Activated CD4-positive, alpha-beta T cell treated with anti-CD3 and anti-CD28 coated beads for 4 hours (primary cell): ENCODE measurements around the gene DDI2.
"Not testable (repeated sequence)": the region's sequence is repeated elsewhere in the genome, so short reads cannot be mapped to it uniquely, and the experiment has no call there.

Source experiments
- DNase-seq, 2 donors: peaks; one replicate each; pipeline ENCODE4 v3.0.0-alpha.2; 2020

The DDI2 gene

DNA sequence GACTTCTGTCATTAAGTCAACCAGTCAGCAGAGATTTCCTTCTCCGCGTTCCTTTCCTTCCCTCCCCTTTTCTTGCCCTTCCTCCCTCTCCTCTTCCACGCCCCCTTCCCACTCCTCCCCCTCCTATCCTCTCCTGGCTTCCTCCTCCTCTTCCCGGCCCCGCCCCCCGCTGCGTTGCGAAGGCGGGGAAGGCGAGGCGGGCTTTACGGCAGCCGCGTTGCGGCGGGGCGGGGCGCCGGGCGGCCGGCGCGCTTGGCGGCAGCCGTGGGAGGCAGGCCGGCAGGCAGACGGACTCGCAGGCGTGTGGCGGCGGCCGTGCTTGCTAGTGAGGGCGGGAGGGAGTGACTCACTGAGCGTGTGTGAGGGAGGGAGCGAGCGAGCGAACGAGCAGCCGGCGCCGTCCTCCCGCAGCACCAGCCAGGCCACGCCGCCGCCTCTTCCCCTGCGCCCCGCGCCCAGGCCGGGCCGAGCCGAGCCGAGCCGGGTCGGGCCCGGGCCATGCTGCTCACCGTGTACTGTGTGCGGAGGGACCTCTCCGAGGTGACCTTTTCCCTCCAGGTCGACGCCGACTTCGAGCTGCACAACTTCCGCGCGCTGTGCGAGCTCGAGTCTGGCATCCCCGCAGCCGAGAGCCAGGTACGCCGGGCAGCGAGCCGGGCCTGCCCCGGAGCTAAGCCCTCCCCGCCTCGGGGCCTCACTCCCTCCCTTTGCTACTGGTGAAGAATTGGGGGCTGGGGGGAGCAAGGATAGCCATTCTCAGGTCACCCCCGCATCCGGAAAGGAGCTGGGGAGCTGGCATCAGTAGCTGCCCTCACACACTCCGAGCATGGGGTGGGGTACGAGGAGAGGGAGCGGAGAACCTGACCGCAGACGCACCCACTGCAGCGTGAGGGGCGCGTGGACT lies at the start of gene DDI2:
Gene DDI2, plus strand, starts transcription at position 286 of the 904 bp plus-strand sequence. Its CDS starts 213 bp downstream, at position 499.
- peak; percentile 93 to 96 for DNase-seq

DNA sequence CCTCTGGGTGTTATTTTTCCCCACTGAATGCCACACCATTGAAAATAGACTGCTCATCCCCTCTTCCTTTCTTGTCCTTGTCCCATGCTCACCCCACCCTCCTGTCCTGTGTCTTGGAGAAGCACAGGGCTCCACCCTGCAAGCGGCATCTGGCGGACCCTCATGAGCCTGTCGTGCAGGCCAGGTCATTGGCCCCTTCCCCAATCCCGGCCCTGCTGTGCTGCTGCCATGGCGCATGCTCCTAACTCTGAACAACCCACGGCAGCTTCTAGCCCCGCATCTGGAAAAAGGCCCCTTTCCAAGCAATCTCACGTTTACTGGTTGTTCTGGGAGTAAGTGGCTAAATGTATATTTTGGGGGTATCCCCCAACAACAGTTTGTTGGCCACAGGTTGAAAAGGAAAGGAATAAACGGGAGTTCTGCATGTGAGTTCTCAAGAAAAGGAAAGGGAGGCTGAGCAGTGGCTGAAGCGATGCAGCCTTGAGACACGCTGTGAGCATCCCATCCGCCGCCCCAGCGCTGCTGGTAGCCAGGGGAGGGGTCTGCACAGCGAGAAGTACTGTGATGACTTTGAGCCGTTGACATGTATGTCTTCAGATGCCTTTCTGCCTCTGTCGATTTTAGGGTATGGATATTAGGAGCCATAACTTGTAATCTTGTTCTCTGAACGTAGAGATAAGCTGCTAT lies 48.7 kb upstream of the DDI2 start:
- DNase-seq: no peak

DNA sequence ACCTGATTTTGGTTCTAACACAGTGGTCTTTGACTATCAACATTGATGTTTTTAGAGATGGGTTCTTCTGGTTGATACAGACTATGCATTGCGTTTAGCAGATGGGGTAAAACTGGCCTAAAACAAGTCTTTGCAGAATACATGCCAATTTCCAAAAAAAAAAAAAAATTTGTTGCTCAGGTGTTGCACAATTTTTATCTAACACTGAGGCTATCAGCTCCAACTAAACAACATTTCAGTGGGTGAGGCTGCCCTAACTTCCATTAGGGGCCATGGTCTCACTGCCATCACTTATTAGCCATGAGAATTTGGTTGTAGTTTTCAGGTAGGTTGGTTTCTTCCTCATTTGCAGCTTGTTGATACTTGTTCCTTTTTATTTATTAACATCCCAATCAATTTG lies 46.4 kb upstream of the DDI2 start:
- no peak for DNase-seq

DNA sequence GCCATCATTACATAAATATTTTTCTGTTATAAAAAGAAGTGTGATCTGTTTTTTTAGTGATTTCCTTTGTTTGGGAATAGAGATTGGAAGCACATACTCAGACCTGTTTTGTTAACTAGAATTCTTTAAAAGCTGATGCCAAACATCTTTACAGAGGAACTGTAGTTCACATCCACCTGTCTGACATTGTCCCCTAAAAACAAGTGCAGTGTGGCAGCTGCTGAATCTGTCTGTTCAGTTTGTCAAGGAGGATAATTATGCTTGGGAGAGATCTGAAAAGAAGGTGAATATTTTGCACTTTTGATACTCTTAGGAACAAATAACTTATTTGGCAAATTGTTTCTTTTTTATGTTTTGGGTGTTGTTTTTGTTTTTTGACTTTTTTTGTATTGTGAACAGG lies 46.0 kb upstream of the DDI2 start:
- no peak for DNase-seq

DNA sequence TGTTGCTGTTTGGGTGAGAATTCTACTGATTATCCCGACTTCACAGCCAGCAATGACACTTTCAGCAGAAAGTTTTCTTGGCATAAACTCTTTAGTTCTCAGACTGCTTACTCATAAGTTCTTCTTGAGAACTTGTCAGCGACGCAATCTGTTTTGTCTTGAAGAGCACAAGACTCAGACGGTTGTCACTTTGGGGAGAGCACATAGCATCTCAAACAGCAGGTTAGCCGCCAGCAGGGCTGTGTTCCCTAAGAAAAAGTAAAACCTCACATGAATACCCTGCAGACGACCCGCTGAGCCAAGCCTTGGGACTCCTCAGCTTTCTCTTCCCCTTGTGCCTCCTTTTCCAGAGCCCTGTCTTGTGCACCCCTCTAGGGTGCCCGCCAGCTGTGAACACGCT lies 43.8 kb upstream of the DDI2 start:
- no peak for DNase-seq

DNA sequence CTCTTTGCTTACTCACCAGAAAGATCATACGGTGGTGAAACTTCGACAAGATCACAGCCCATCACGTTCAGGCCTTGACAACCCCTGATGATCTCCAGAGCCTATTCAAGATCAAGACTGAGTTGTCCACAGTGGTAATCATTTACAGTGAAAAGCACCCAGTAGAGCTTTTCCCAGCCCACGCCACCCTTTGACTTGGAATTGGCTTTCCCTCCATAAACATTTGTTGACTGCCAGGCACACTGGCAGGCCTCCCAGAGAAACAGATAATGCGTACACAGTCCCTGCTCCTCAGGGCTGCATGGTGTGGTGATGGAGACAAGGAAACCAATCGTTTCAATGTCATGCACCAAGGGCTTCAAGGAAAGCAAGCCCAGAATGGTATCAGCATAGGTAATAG lies 42.5 kb upstream of the DDI2 start:
- DNase-seq: no peak

DNA sequence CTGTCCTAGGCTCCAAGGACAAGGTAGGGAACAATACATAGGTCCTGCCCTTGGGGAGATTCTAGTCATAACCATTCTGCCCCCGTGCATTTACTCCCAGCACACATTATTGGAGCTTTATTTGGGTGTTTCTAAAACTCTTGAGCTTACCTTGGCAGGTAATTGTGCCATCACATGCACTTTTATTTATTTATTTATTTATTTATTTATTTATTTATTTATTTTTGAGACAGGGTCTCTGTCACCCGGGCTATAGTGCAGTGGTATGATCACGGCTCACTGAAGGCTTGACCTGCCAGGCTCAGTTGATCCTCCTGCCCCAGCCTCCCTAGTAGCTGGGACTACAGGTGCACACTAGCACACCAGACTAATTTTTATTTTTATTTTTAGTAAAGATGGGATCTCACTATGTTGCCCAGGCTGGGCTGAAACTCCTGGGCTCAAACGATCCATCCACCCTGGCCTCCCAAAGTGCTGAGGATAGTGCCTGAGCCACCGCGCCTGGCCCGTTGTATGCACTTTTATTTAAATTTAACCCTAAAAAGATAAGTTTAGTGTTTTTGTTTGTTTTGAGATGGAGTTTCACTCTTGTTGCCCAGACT lies 41.6 kb upstream of the DDI2 start:
- no peak for DNase-seq

DNA sequence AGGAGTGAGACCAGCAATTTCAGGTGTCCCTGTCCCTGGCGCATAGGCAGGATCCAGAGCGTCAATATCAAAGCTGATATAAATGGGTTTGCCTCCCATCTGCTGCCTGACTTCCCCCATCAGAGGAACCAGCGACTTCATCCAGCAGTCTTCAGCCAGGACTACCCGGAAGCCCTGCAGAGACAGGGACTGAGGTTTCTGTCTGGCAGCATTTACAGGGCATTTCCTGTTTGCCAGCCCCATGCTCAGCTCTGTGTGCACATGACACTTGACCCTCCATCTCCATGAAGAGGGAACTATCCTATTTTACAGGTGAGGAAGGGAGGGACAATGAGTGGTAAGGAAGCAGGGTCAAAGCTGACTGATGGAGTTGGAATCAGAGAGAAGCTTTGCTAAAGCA lies 39.6 kb upstream of the DDI2 start:
- no peak for DNase-seq

DNA sequence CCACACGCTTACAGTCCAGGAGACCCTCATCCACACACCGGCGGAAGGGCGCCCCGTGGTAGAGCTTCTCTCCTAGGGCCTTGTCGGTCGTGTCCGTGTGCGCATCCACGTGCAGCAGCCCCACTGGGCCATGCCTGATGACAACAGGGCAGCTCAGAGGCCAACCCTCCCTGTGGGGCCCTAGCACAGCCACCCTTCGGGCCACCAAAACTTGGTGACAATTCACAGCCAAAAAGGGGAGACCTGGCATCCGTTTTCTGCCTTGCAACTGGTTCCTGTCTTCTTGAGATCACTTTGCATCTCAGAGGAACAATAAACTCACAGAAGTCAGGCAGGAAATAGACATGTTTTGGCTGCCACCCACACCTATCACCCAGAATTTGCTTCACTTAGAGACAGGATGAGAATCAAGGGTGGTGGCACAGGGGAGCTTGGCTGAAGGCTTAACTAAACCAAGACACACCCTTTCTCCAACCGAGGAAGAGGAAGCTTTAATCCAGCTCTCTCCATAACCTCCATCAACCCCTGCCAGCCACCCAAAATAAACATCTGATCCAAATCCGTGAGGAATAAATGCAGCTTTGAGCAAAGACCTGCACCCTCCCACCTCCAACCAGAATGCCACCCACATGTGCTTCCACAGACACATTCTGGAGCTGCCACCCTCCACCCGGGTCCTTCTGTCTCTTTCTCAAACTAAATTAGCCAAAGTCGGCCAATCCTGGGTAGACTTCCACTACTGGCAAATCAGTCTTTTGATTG lies 38.2 kb upstream of the DDI2 start:
- DNase-seq: peak; percentile 33

DNA sequence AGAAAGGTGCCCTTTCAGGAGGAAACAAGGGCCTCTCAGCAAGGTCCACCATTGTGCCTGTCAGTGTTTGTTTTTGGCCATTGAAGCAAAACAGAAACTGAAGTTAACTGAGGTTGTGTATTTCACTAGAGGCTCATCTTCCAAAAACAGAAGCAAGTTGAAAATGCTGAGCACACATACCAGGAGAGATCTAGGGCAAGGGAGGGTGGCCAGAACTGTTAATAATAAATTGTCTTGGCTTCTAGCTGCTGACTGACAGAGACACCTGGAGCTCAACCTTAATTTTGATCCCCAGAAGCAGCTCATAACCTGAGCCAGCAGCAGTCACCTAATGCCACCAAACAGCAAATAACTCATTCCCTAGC lies 37.6 kb upstream of the DDI2 start:
- no peak for DNase-seq

DNA sequence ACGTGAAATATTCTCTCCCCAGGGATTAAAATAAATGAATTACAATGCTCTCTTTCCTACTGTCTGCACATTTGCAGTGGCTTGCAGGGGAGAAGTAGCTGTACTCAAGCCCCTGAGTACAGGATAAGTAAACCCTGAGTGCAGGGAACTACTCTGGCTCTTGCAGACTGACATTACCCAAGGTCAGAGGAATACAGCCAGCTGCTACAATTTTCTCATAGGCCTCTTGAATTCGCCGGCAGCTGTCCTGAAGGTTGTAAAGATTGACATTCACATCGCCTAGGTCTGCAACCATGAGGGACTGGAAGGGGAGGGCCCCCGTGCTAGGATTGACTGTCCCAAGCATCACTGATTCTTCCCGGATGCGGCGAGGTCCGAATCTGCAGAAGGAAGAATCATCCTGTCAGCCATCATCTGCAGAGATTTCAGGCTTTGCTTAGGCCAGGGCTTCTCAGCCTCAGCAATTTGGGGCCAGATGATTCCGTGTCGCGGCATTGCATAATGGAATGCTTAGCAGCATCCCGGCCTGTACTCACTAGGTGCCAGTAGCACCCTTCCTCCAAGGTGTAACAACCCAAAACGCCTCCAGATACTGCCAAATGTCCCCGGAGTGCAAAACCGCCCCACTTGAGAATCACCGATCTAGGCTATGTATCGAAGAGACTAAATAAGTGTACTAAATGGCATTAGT lies 34.1 kb upstream of the DDI2 start:
- DNase-seq: no peak

DNA sequence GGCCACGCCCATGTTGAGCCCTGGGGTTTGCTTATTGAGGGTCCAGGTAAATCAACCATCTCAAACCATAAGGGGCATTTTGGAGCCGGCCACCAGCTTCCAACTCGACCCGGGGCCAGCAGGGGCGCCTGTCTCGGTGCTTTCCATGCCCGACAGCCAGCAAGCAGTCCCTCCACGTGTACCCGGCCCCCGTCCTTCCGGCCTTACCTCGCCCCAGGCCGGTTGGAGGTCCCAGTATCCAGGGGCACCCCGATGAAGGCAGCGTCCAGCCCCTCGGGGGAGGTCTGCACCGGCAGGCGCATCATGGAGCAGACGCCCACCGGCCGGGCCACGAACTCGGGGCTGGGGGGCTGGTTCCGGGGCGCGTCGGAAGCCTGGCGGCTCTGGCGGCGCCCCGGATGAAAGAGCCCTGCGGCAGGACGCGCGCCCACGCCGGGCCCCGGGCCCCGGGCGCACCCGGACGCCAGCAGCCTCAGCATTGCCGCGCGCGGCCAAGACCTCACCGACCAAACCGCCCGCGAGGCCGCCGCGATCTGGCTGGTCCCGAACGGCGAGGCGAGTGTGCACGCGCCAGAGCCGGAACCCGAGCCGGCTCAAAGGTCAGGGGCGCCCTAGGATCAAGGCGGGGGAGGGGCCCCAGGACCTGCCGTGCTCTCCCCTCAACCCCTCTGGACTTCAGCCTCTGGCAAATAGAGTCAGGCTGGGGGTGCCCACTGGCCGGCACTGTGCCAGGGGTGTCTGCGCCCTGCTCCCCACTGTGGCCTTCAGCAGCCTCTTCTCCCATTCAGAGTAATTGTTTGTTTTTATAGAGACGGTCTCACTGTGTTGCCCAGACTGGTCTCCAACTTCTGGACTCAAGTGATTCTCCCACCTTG lies 32.5 kb upstream of the DDI2 start, which contains the start of gene AGMAT:
Gene AGMAT, minus strand, starts transcription at position 563 of the 875 bp plus-strand sequence. Its CDS starts 84 bp downstream, at position 479.
- DNase-seq: peak; percentile 53 to 68

DNA sequence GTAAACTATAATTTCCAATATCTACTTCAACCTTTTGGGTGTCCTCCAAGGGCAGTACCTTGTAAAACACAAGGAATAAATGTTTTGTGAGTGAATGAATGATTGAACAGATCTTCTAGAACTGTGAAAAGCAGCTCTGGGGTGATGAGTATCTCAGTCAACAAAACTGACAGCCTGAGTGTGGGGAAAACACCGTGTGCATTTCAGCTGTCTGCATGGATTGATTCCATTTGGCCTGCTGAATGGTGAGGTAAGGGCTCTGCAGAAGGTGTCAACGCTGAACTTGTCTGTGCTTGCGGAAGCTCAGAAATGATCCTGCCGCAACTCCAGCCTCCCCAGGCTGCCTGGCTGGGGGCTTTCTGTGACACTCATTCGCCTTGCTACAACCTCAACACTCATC lies 25.0 kb upstream of the DDI2 start:
- no peak for DNase-seq

DNA sequence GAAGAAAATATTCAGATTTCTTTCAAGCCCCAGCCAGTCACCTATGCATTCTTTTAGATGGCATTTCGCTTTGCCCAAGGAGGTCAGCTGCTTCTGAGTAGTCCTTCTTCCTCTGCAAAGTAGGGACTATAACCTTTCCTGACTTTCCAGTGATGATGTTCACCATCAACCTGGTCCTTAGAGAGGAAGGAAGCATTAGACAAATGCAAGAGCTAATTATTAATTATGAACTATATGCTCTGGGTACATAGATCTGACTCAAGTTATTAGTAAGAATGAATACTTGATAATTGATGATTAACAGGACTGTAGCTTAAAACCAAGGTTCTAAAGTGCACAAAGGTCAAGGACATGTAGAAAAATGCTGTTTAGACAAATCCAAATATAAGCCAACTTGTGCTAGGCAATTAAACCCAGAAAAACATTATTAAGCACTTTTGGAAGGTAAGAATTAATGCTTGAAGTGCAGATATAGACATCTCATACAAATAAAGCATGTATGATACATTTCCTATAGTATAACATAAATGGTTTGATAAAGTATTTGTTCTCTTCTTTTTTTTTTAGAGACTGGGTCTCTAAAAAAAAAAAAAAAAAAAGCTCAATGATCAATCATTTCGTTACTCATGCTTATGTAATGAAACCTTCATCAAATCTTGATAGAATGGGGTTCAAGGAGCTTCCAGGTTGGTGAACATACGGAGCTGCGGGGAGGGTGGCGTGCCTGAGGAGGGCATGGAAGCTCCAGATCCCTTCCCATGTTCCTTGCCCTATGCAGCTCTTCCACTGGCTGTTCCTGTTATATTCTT lies 21.2 kb upstream of the DDI2 start:
- no peak for DNase-seq

DNA sequence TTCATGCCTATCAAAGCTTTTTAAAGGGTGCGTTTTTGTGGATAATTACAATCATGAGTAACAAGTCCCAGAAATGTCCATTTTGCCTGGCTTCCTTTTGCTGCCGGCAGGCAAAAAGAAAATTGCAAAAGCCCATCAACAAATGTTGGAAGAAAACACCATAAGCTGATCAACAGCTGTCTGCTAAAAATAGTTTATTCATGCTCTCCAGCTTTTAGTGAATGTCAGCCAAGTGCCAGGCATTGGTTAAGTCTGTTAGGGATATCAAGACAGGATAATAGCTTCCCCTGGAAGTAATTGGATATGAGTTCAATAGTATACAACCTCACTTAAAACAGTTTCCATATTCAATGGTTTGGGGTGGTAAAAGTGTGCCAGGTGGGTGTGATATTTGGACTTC lies 18.8 kb upstream of the DDI2 start:
- DNase-seq: no peak

DNA sequence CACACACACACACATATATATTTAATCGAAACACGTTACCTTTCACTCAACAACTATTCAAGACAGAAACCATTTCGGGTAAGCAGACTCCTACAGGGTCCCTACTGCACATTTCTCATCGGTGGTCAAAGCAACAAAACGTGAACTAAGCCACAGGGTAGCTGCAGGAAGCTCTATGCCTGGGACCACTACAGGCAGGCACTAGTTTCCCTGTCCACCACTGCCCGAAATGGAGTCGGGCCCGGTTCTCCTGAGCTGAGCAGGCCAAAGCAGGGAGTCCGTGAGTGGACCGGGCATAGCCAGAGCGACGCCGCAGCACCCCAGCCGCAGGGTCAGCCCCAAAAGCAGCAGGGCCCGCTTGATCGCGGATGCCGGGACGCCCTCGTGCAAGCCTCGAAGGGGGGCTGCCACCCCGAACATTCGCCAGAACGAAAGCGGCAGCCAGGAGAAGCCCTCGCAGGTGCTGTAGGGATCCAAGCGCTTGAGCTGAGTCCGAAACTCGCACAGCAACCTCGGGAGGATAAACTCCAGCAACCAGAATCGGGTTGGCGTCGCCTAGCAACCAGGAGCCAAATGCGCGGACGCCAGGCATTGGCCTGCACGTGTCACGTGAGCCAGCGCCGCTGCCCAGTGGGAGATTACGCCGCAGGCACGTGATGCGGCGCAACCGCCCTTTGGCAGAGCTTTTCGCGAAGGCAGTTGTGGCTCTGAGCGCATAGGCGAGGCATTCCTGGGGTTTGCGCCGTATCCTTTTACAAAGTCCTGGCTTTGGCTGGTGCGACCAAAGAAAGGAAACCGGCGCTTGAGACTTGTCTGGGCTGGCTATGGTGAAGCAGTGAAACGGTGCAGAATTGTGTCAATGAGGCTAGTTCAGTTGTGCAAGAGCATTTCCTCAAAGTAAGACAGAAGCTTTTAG lies 13.9 kb upstream of the DDI2 start:
- peak; percentile 87 to 93 for DNase-seq

DNA sequence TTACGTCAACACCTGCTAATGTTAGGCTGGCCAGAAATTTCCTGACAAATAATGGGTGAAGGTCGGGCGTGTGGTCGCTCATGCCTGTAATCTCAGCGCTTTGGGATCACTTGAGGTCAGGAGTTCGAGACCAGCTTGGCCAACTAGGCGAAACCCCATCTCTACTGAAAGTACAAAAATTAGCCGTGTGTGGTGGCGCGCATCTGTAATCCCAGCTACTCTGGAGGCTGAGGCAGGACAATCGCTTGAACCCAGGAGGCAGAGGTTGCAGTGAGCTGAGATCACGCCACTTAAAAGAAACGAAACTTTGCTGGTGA lies 13.3 kb upstream of the DDI2 start:
- not testable (repeated sequence) for DNase-seq

DNA sequence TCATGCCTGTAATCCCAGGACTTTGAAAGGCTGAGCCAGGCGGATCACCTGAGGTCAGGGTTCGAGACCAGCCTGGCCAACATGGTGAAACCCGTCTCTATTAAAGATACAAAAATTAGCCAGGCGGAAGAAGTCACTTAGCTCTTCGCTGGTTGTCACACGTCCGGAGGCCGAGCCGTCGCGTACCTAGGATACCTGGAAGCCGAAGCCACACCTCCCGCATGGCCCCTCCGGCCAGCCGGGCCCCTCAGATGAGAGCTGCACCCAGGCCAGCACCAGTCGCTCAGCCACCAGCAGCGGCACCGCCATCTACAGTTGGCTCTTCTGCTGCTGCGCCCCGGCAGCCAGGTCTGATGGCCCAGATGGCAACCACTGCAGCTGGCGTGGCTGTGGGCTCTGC lies 12.9 kb upstream of the DDI2 start:
- DNase-seq: not testable (repeated sequence)
